H1 (cell line): Measurements from ENCODE around the gene GALR2.

Experiments
- FOSL1 ChIP-seq: IDR thresholded peaks from 2 replicates; pipeline ENCODE4 v1.6.1; 2011; ENCODE audit warnings: mild to moderate bottlenecking, low read depth, low read length, moderate library complexity; ENCODE audit not compliant: insufficient read depth
- GTF2F1 ChIP-seq: IDR thresholded peaks from 2 replicates; pipeline ENCODE4 v1.6.1; 2012; ENCODE audit warnings: low read depth, low read length, improper control_type of control experiment, borderline replicate concordance
- JUND ChIP-seq: IDR thresholded peaks from 2 replicates; pipeline ENCODE4 v1.6.1; 2011; ENCODE audit warnings: mild to moderate bottlenecking, improper control_type of control experiment, low read length
- KDM1A ChIP-seq: fragments of 200-600, 300-600 bp; sonication (generic); IDR thresholded peaks from 2 replicates; pipeline ENCODE4 v1.7.1; 2016; ENCODE audit warnings: mild to moderate bottlenecking, low read length, borderline replicate concordance
- POLR2A ChIP-seq, 2 experiments: IDR thresholded peaks; 1 replicate in 1 of 2; 2 replicates in 1 of 2; pipeline ENCODE4 v1.6.1; 2011; ENCODE audit warnings: low read depth in 2 of 2, low read length in 2 of 2, mild to moderate bottlenecking in 2 of 2; ENCODE audit errors: control extremely low read depth in 1 of 2
- RAD21 ChIP-seq, 2 experiments: IDR thresholded peaks in 1 of 2; conservative IDR thresholded peaks in 1 of 2; 2 replicates each; pipeline ENCODE4 v1.6.1; 2011; ENCODE audit warnings: low read depth in 2 of 2, low read length in 2 of 2, improper control_type of control experiment in 1 of 2, inconsistent platforms in 1 of 2, mild to moderate bottlenecking in 1 of 2, moderate library complexity in 1 of 2
- SUZ12 ChIP-seq: fragments of 200-600 bp; sonication (generic); IDR thresholded peaks from 2 replicates; pipeline ENCODE4 v1.6.1; 2012; ENCODE audit warnings: mild to moderate bottlenecking, inconsistent platforms, low read length, moderate library complexity, mixed read lengths
- TF ChIP-seq, protein P1 (sequence below), 3 experiments: IDR thresholded peaks; 1 replicate in 2 of 3; 2 replicates in 1 of 3; pipeline versions ENCODE4 v1.5.1 to v1.6.1; 2011; ENCODE audit warnings: low read length in 3 of 3, mild to moderate bottlenecking in 3 of 3, inconsistent platforms in 2 of 3, low read depth in 1 of 3, moderate library complexity in 1 of 3; ENCODE audit not compliant: insufficient read depth in 1 of 3; ENCODE audit errors: control extremely low read depth in 1 of 3
- TF ChIP-seq, protein P2 (sequence below): IDR thresholded peaks from 2 replicates; pipeline ENCODE4 v1.6.1; 2011; ENCODE audit warnings: low read length, improper control_type of control experiment
- TF ChIP-seq, protein P3 (sequence below): IDR thresholded peaks from 2 replicates; pipeline ENCODE4 v1.6.1; 2012; ENCODE audit warnings: inconsistent platforms

DNA sequence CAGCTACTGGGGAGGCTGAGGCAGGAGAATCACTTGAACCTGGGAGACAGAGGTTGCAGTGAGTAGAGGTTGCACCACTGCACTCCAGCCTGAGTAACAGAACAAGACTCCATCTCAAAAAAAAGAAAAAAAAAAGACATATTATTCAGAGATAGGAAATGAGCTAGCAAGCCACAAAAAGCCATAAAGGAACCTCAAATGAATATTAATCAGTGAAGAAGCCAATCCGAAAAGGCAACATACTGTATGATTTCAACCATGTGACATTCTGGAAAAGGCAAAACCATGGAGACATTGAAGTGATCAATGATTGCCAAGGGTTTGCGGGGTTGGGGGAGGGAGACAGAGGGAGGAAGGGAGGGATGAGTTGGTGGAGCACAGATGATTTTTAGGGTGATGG, 37.4 kb downstream of the GALR2 start:
- TF ChIP-seq, protein P1, sequence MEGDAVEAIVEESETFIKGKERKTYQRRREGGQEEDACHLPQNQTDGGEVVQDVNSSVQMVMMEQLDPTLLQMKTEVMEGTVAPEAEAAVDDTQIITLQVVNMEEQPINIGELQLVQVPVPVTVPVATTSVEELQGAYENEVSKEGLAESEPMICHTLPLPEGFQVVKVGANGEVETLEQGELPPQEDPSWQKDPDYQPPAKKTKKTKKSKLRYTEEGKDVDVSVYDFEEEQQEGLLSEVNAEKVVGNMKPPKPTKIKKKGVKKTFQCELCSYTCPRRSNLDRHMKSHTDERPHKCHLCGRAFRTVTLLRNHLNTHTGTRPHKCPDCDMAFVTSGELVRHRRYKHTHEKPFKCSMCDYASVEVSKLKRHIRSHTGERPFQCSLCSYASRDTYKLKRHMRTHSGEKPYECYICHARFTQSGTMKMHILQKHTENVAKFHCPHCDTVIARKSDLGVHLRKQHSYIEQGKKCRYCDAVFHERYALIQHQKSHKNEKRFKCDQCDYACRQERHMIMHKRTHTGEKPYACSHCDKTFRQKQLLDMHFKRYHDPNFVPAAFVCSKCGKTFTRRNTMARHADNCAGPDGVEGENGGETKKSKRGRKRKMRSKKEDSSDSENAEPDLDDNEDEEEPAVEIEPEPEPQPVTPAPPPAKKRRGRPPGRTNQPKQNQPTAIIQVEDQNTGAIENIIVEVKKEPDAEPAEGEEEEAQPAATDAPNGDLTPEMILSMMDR (IDR thresholded peaks at IDR 0.05; ENCODE audit: control extremely low read depth in 1 of 3, insufficient read depth in 1 of 3, low read depth in 1 of 3, low read length in 3 of 3), result no peak
- TF ChIP-seq POLR2A (IDR thresholded peaks at IDR 0.05; ENCODE audit: control extremely low read depth in 1 of 2, low read depth in 2 of 2, low read length in 2 of 2) (no peak), SUZ12 (no peak), RAD21 (IDR thresholded peaks at IDR 0.05 in 1 of 2, conservative IDR thresholded peaks at IDR 0.05 in 1 of 2; ENCODE audit: low read depth in 2 of 2, low read length in 2 of 2) (no peak), FOSL1 (no peak), GTF2F1 (no peak), KDM1A (no peak), JUND (no peak)
- TF ChIP-seq, protein P2, sequence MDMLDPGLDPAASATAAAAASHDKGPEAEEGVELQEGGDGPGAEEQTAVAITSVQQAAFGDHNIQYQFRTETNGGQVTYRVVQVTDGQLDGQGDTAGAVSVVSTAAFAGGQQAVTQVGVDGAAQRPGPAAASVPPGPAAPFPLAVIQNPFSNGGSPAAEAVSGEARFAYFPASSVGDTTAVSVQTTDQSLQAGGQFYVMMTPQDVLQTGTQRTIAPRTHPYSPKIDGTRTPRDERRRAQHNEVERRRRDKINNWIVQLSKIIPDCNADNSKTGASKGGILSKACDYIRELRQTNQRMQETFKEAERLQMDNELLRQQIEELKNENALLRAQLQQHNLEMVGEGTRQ, result no peak
- TF ChIP-seq, protein P3, sequence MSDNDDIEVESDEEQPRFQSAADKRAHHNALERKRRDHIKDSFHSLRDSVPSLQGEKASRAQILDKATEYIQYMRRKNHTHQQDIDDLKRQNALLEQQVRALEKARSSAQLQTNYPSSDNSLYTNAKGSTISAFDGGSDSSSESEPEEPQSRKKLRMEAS, result no peak
